Stimulated activated CD8-positive, alpha-beta memory T cell treated with anti-CD3 and anti-CD28 coated beads, Interleukin-12 subunit alpha, Interleukin-12 subunit beta, amount 100 ng/mL, for 1 hour (primary cell): ENCODE measurements around the gene WNT2B.

Experiments used
- DNase-seq: peaks from one replicate; pipeline ENCODE4 v3.0.0-alpha.2; 2020; ENCODE audit warnings: low read depth

WNT2B gene

GRCh38 chr1:112575154-112575804, 66.5 kb downstream of the WNT2B start:
- no peak for DNase-seq

GRCh38 chr1:112576240-112576639, 67.5 kb downstream of the WNT2B start:
- DNase-seq = no peak
